ENCODE results near the gene ADAMTS2. TPM values are rescaled to one million over a fixed set of nuclear protein-coding genes. Genes with fewer than 3 reads are reported as not detected.

Gene ADAMTS2
- total and polyA plus RNA-seq, 2 donors (not counting 1 experiment from before 2014, with no cell fraction given) = 16.2 to 70.2 TPM

GRCh38 chr5:179120421-179120861 is 224.8 kb downstream of the ADAMTS2 start:
- H3K36me3 ChIP-seq (ENCODE audit: control insufficient read depth, insufficient read depth, low read length) = peaks cover 3% of the 10 kb centered on the region
- no peak for DNase-seq (ENCODE audit: low read depth in 2 of 2)
- TF ChIP-seq CTCF (conservative IDR thresholded peaks at IDR 0.05 in 1 of 2, IDR thresholded peaks at IDR 0.05 in 1 of 2; ENCODE audit: low read depth in 1 of 2, low read length in 2 of 2) (no peak), EZH2 (IDR thresholded peaks at IDR 0.05; ENCODE audit: low read length, missing control alignments) (no peak)
- H3K4me1 ChIP-seq (ENCODE audit: control insufficient read depth, extremely low read depth, insufficient read depth, low read length) = no peaks in the 10 kb centered on the region
- no peak overlapping the region for H3K4me3 ChIP-seq (replicated peaks in 1 of 4; ENCODE audit: control extremely low read depth in 1 of 4, insufficient read depth in 1 of 4, low read depth in 3 of 4, low read length in 4 of 4)
- no peak overlapping the region for H3K27ac ChIP-seq (ENCODE audit: insufficient read depth, low read length)
- no peaks in the 10 kb centered on the region for H3K9me3 ChIP-seq (ENCODE audit: control insufficient read depth, insufficient read depth, low read depth, low read length)
- no peak overlapping the region for H3K4me2 ChIP-seq (ENCODE audit: extremely low read depth, insufficient read depth, low read length)
- no peaks in the 10 kb centered on the region for H4K20me1 ChIP-seq (ENCODE audit: control insufficient read depth, extremely low read depth, insufficient read depth, low read length)
- H3K9ac ChIP-seq (ENCODE audit: insufficient read depth, low read length) = no peak overlapping the region
- H3K79me2 ChIP-seq (ENCODE audit: control insufficient read depth, insufficient read depth, low read length) = no peaks in the 10 kb centered on the region
- H2AFZ ChIP-seq (ENCODE audit: low read length) = no peak overlapping the region
- H3K27me3 ChIP-seq (ENCODE audit: control insufficient read depth, insufficient read depth, low read length) = no peaks in the 10 kb centered on the region

GRCh38 chr5:179119415-179120170 is 225.7 kb downstream of the ADAMTS2 start:
- DNase-seq (ENCODE audit: low read depth in 2 of 2) = no peak
- H3K79me2 ChIP-seq (ENCODE audit: control insufficient read depth, insufficient read depth, low read length) = no peaks in the 10 kb centered on the region
- H4K20me1 ChIP-seq (ENCODE audit: control insufficient read depth, extremely low read depth, insufficient read depth, low read length) = no peaks in the 10 kb centered on the region
- H3K9me3 ChIP-seq (ENCODE audit: control insufficient read depth, insufficient read depth, low read depth, low read length) = no peaks in the 10 kb centered on the region
- no peak overlapping the region for H3K9ac ChIP-seq (ENCODE audit: insufficient read depth, low read length)
- TF ChIP-seq CTCF (conservative IDR thresholded peaks at IDR 0.05 in 1 of 2, IDR thresholded peaks at IDR 0.05 in 1 of 2; ENCODE audit: low read depth in 1 of 2, low read length in 2 of 2) = no peak
- no peak for TF ChIP-seq EZH2 (IDR thresholded peaks at IDR 0.05; ENCODE audit: low read length, missing control alignments)
- H3K4me1 ChIP-seq (ENCODE audit: control insufficient read depth, extremely low read depth, insufficient read depth, low read length) = no peaks in the 10 kb centered on the region
- H3K36me3 ChIP-seq (ENCODE audit: control insufficient read depth, insufficient read depth, low read length) = peaks cover 2% of the 10 kb centered on the region
- no peak overlapping the region for H2AFZ ChIP-seq (ENCODE audit: low read length)
- no peak overlapping the region for H3K27ac ChIP-seq (ENCODE audit: insufficient read depth, low read length)
- no peak overlapping the region for H3K4me3 ChIP-seq (replicated peaks in 1 of 4; ENCODE audit: control extremely low read depth in 1 of 4, insufficient read depth in 1 of 4, low read depth in 3 of 4, low read length in 4 of 4)
- H3K4me2 ChIP-seq (ENCODE audit: extremely low read depth, insufficient read depth, low read length) = no peak overlapping the region
- H3K27me3 ChIP-seq (ENCODE audit: control insufficient read depth, insufficient read depth, low read length) = no peaks in the 10 kb centered on the region

DNA sequence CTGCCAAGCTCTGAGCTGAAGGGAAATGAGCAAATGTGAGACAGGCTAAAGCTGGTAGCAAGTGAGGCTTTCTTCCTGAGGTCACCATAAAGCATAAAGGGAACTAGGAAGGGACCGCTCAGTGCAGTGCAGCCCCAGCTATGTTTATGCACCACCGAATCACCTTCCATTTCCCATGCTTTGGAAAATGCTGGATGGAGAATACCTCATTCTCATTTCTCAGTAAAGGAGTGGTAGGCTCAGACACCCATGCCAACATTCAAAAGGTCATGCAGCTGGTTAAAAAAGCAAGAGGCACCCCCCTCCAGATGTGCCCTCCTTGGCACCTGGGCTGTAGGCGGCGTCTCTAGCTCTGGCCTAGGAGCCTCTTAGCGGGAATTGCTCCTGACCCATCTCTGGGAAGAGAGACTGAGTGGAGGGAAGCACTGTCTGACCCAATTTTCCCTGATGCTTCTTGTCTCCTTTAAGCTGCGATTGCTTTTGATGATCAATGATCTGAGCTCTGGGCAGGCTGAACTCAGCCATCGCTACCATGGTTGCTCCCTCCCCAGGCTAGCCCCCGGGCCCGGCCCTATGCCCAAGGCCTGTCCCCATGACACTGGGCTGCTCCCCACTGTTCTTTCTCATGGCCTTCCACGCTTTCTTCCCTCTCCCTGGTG is 226.4 kb downstream of the ADAMTS2 start:
- Histone ChIP-seq H3K4me3 (replicated peaks in 1 of 4; ENCODE audit: control extremely low read depth in 1 of 4, insufficient read depth in 1 of 4, low read depth in 3 of 4, low read length in 4 of 4) (no peak overlapping the region), H3K27ac (ENCODE audit: insufficient read depth, low read length) (no peak overlapping the region), H3K27me3 (ENCODE audit: control insufficient read depth, insufficient read depth, low read length) (no peaks in the 10 kb centered on the region), H3K36me3 (ENCODE audit: control insufficient read depth, insufficient read depth, low read length) (no peaks in the 10 kb centered on the region), H3K9me3 (ENCODE audit: control insufficient read depth, insufficient read depth, low read depth, low read length) (no peaks in the 10 kb centered on the region), H2AFZ (ENCODE audit: low read length) (no peak overlapping the region), H4K20me1 (ENCODE audit: control insufficient read depth, extremely low read depth, insufficient read depth, low read length) (no peaks in the 10 kb centered on the region), H3K4me2 (ENCODE audit: extremely low read depth, insufficient read depth, low read length) (no peak overlapping the region), H3K9ac (ENCODE audit: insufficient read depth, low read length) (no peak overlapping the region), H3K79me2 (ENCODE audit: control insufficient read depth, insufficient read depth, low read length) (no peaks in the 10 kb centered on the region), H3K4me1 (ENCODE audit: control insufficient read depth, extremely low read depth, insufficient read depth, low read length) (no peaks in the 10 kb centered on the region)
- no peak for DNase-seq (ENCODE audit: low read depth in 2 of 2)
- TF ChIP-seq CTCF (conservative IDR thresholded peaks at IDR 0.05 in 1 of 2, IDR thresholded peaks at IDR 0.05 in 1 of 2; ENCODE audit: low read depth in 1 of 2, low read length in 2 of 2) (no peak), EZH2 (IDR thresholded peaks at IDR 0.05; ENCODE audit: low read length, missing control alignments) (no peak)
